GM06990 (cell line): ENCODE results near the gene PRR36.

Experiments
- DNase-seq: peaks from one replicate; pipeline ENCODE4 v3.0.0-alpha.2; 2011; ENCODE audit not compliant: insufficient read length; ENCODE audit errors: extremely low read depth
- H3K27me3 ChIP-seq: replicated peaks from 2 replicates; pipeline ENCODE4 v1.6.0; 2011; ENCODE audit warnings: low read length; ENCODE audit not compliant: control insufficient read depth, insufficient read depth
- H3K36me3 ChIP-seq: 2 replicates; pipeline ENCODE4 v1.5.1; 2011; ENCODE audit warnings: low read length; ENCODE audit not compliant: control insufficient read depth, insufficient read depth
- H3K4me3 ChIP-seq: replicated peaks from 2 replicates; pipeline ENCODE4 v1.5.1; 2011; ENCODE audit warnings: low read depth, mild to moderate bottlenecking, control low read depth, low read length
- TF ChIP-seq, protein P1 (sequence below): IDR thresholded peaks from 2 replicates; pipeline ENCODE4 v1.5.1; 2011; ENCODE audit warnings: low read length, control low read depth, mild to moderate bottlenecking, inconsistent platforms; ENCODE audit not compliant: insufficient read depth, poor library complexity, severe bottlenecking

PRR36 gene

DNA sequence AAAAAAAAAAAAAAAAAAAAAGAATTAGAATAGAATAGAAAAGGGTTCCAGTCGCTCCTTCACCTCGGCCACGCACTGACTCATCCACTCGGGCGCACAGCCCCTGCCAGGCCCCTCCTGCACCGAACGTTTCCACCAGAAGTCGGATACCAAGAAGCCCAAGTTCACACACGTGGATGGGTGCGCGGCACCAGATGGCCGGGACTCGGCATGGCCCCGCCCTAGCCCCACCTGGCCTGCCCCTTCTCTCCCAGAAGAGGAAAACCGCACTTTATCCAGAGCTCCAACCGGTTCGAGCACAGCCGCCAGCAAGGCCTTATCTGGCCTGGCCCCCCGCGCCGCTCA, 5.9 kb downstream of the PRR36 start:
- no peaks in the 10 kb centered on the region; the same call in 1 of the 2 replicates for H3K36me3 ChIP-seq
- H3K27me3 ChIP-seq: no peaks in the 10 kb centered on the region; the same call in 1 of the 2 replicates
- DNase-seq: no peak
- TF ChIP-seq, protein P1, sequence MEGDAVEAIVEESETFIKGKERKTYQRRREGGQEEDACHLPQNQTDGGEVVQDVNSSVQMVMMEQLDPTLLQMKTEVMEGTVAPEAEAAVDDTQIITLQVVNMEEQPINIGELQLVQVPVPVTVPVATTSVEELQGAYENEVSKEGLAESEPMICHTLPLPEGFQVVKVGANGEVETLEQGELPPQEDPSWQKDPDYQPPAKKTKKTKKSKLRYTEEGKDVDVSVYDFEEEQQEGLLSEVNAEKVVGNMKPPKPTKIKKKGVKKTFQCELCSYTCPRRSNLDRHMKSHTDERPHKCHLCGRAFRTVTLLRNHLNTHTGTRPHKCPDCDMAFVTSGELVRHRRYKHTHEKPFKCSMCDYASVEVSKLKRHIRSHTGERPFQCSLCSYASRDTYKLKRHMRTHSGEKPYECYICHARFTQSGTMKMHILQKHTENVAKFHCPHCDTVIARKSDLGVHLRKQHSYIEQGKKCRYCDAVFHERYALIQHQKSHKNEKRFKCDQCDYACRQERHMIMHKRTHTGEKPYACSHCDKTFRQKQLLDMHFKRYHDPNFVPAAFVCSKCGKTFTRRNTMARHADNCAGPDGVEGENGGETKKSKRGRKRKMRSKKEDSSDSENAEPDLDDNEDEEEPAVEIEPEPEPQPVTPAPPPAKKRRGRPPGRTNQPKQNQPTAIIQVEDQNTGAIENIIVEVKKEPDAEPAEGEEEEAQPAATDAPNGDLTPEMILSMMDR: no peak
- H3K4me3 ChIP-seq: peak overlapping the region; percentile 58

DNA sequence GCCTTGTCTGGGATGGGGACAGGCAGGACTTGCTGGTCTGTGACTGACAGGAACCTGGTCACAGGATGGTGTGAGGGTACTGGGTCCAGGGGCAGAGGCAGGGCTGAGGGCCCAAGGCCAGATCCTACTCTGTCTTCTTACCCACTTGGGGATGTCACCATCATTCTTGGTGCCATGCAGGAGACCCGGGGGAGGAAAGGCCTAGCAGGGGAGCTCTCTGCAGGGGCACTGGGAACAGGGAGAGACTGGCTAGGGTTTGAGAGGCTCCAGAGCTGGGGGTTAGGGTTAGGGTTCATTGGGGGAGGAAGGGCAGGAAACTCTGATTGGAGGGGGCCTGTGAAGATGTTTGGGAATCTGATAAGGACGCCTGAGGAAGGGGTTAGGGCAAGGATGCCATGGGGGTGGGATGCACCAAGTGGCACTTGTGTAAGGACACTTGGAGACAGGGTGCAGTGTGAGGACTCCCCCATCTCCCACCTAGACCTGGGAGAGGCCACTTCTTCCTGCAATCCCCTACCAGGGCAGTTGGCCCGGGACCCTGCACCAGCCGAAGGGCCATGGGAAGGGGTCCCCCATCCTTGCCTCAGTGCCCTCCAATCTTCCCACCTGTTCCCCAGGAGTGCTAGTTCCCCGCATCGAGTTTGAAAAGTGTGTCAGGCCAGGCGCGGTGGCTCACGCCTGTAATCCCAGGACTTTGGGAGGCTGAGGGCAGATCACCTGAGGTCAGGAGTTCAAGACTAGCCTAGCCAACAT, 6.9 kb downstream of the PRR36 start:
- no peak for DNase-seq
- TF ChIP-seq, protein P1: no peak
- Histone ChIP-seq H3K27me3 (no peaks in the 10 kb centered on the region; the same call in 1 of the 2 replicates), H3K4me3 (no peak overlapping the region), H3K36me3 (no peaks in the 10 kb centered on the region; the same call in 1 of the 2 replicates)

DNA sequence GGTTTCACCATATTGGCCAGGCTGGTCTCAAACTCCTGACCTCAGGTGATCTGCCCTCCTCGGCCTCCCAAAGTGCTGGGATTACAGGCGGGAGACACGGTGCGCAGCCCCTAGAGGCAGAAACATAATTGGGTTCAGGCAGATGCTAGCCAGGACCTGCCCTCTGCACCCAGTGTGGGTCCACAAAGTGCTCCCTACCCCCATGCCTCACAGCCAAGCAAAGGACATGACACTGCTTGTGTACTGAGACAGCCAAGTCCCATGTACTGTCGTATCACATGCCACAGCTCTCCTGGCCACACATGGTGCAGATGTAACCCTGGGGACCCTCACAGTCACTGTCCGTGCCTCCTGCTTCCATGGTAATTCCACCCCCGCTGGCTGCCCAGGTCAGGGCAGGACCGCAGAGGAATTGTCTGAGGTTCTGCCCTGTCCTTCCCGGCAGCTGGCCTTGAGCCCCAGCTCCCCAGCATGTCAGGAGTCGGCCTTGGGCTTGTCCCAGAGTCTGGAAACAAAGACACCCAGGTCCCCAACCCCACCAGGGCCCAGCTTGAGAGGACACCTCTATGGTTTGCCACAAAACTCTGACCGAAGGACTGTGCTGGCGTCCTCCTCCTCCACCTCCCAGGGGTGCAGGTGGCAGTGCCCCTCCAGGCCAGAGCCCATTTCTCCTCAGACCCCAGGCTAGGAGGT, 7.6 kb downstream of the PRR36 start:
- DNase-seq: no peak
- no peak overlapping the region for H3K4me3 ChIP-seq

DNA sequence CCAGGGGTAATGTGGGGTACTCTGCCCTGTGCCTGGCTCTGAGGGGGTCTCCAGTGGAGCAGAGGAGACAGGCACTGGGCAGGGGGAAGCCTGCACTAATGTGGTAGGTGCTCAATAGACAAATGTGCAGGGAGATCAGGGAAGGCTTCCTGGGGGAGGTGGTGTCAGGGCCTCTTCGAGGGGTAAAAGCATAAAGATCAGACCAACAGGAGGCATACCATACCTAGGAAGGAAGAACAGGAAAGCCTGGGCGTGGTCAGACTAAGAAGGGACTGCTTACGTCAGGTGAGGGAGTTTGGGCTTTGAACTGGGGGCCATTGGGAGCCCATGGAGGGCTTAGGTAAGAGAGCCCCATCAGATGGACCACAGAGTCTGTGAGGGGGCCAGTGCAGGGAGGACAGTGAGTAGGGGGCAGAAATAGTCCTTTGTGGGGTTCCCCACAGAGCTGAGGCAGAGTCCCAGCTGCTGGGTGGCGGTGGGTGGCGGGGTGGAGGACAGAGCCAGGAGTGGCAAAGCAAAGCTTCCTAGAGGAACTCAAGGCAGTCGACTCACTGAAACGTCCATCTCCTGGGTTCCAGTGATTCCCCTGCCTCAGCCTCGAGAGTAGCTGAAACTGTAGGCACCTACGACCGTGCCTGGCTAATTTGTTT, 8.8 kb downstream of the PRR36 start:
- no peak for DNase-seq
- Histone ChIP-seq H3K36me3 (no peaks in the 10 kb centered on the region; the same call in 1 of the 2 replicates), H3K27me3 (no peaks in the 10 kb centered on the region), H3K4me3 (no peak overlapping the region)
- TF ChIP-seq, protein P1: no peak

More for the DNA sequence above, 7.6 kb downstream of the PRR36 start:
- TF ChIP-seq, protein P1: no peak
- Histone ChIP-seq H3K27me3 (no peaks in the 10 kb centered on the region), H3K36me3 (no peaks in the 10 kb centered on the region; the same call in 1 of the 2 replicates)

DNA sequence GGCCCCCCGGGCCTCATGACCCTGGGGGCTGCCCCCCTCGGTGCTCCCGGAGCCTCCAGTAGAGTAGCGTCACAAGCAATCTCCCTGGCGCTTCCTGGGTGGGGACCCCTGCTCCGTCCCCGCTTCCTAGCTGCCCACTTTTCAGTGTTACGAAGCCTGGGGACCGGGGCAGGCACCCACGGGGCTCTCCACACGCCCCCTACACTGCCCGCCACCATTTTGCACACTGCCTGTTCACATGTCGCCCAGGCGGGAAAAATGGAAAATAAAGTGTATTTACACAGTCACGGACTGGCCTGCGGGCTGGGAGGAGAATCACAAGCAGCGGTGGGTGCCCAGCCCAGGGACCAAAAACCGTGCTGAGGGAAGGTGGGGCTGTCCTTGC, 9.5 kb downstream of the PRR36 start:
- DNase-seq: no peak
- Histone ChIP-seq H3K27me3 (no peaks in the 10 kb centered on the region), H3K4me3 (no peak overlapping the region), H3K36me3 (no peaks in the 10 kb centered on the region; the same call in 1 of the 2 replicates)
- TF ChIP-seq, protein P1: no peak
